AG04449 (cell line): ENCODE measurements around the gene DCAF8.

Experiments used
- CTCF ChIA-PET: fragments of 350-600 bp; formaldehyde crosslinking; extraction: SDS; loops from one replicate; lab custom pipeline; 2021; ENCODE audit warnings: antibody characterized with exemption; lab: Yijun Ruan, JAX
- POLR2A ChIA-PET: fragments of 400-600, 350-600 bp; formaldehyde crosslinking; extraction: SDS; loops from one replicate; lab custom pipeline; 2020; ENCODE audit warnings: antibody characterized with exemption, inconsistent platforms; lab: Yijun Ruan, JAX
- DNase-seq: peaks from one replicate; pipeline ENCODE4 v3.0.0-alpha.2; 2010; ENCODE audit warnings: low read depth, low spot score
- H3K4me3 ChIP-seq: 2 replicates; pipeline ENCODE4 v1.5.1; 2011; ENCODE audit warnings: low read depth, mild to moderate bottlenecking, control low read depth, low read length
- CTCF ChIP-seq: IDR thresholded peaks from one replicate; pipeline ENCODE4 v1.5.1; 2011; ENCODE audit warnings: mild to moderate bottlenecking, moderate library complexity, low read length, control low read depth, inconsistent platforms; ENCODE audit not compliant: insufficient read depth; ENCODE audit errors: missing control alignments

Gene DCAF8

GRCh38 chr1:160257411-160258015, 4.8 kb downstream of the DCAF8 start:
- CTCF ChIA-PET: interaction anchor here (0.6 to 12.6 kb wide), 12 partner anchors 9 to 212 kb away, joined by 3 to 147 read pairs (median 4); partner anchors contain the start of gene KCNJ9
- no peak for TF ChIP-seq CTCF
- POLR2A ChIA-PET: interaction anchor here (0.6 kb wide), 1 partner anchor 135 kb away, joined by 3 read pairs; no protein-coding TSS in a partner anchor
- no peak overlapping the region for H3K4me3 ChIP-seq
- DNase-seq: no peak

DNA sequence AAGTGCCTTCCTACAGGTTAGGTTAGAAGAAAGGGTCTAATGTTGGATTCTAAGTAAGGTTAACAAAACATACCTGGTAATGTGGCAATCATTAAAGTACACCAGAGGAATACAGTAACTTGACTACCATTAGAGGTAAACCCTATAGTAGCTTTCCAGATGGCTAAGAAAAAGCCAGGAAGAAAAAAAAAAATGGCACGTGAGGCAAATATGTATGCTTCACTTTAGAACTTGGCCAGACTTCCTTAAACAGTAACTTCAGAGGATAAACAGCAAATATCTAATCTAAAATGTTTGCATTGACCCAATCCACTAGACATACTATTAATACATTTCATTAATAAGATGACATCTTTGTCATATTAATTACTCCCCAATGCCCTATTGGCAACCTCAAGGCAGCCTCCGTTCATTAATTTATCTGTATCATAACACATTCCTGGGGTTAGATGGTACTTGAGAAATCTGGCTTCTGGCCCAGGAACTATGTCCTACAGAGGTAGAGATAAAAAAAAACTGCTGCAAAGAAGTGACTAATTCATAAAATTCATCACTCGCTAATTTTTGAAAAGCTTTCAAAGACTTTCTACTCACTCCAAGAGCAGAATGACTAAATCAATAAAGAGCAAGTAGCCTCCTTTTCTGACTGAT, 5.8 kb downstream of the DCAF8 start:
- H3K4me3 ChIP-seq: no peak overlapping the region
- peak; percentile 28 for DNase-seq

GRCh38 chr1:160255781-160256300, 6.5 kb downstream of the DCAF8 start:
- H3K4me3 ChIP-seq: no peak overlapping the region
- POLR2A ChIA-PET: no interaction called here
- TF ChIP-seq CTCF: no peak
- DNase-seq: no peak
- CTCF ChIA-PET: interaction anchor here (1.3 to 12.6 kb wide), 4 partner anchors 35 to 171 kb away, joined by 3 to 171 read pairs (median 136); partner anchors contain the start of genes CASQ1 and KCNJ9

More for the DNA sequence above, 5.8 kb downstream of the DCAF8 start:
- POLR2A ChIA-PET: no interaction called here
- no peak for TF ChIP-seq CTCF
- CTCF ChIA-PET: interaction anchor here (0.9 to 12.6 kb wide), 8 partner anchors 11 to 211 kb away, joined by 3 to 147 read pairs (median 4); partner anchors contain the start of gene KCNJ9

- H3K4me3 ChIP-seq: no peak overlapping the region
- ChIA-PET CTCF (interaction anchor here (0.6 to 12.6 kb wide), 54 partner anchors 9 to 221 kb away, joined by 3 to 171 read pairs (median 6); partner anchors contain the start of genes CASQ1, DCAF8, IGSF8 and KCNJ9), POLR2A (interaction anchor here (1.2 kb wide), 1 partner anchor 12 kb away, joined by 4 read pairs; no protein-coding TSS in a partner anchor)
- no peak for DNase-seq
- TF ChIP-seq CTCF: peak; percentile 54
These were observed 10.4 kb downstream of the DCAF8 start for GRCh38 chr1:160251687-160252526.

DNA sequence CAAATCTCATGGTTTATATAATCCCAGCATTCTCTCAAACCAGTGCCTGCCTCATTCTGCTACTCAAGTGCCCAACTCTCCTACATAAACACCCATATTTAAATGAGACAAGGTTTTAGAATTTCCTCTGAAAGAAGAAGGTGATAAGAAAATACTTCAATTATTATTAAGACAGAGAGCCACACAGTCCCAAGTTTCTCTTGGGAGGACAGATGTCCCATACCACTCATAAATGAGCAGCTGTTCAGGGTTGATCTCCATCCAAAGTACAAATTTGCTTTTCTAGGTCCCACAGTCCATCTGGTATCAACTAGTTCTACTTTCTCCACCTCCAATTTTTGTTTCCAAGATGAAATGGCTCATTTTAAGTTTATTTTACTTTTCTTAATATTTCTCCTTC, 11.3 kb downstream of the DCAF8 start:
- no peak for DNase-seq
- TF ChIP-seq CTCF: no peak
- no peak overlapping the region for H3K4me3 ChIP-seq
- ChIA-PET POLR2A (no interaction called here), CTCF (interaction anchor here (0.6 to 12.6 kb wide), 27 partner anchors 10 to 220 kb away, joined by 3 to 171 read pairs (median 14); partner anchors contain the start of genes CASQ1, DCAF8, IGSF8 and KCNJ9)
